Keratinocyte (primary cell): ENCODE data around the gene MRPS35. TPM values are rescaled to one million over a fixed set of nuclear protein-coding genes. Genes with fewer than 3 reads are reported as not detected.

Experiments
- DNase-seq: peaks from one replicate; pipeline ENCODE4 v3.0.0-alpha.2; 2011; ENCODE audit warnings: low read depth, missing footprints, low spot score
- FAIRE-seq: peaks from 2 replicates; lab custom pipeline; 2011; peaks lifted over from hg19 to GRCh38; lab: Jason Lieb, UNC
- H2AFZ ChIP-seq: 2 replicates; pipeline ENCODE4 v1.6.0; 2012; ENCODE audit warnings: low read length, control low read depth, inconsistent platforms; ENCODE audit not compliant: control insufficient read depth
- H3K27ac ChIP-seq: 2 replicates; pipeline ENCODE4 v1.5.1; 2011; ENCODE audit warnings: low read length; ENCODE audit not compliant: control insufficient read depth, insufficient read depth
- H3K27me3 ChIP-seq: 3 replicates; pipeline ENCODE4 v1.6.0; 2011; ENCODE audit warnings: low read length; ENCODE audit not compliant: control insufficient read depth, insufficient read depth; ENCODE audit errors: extremely low read depth
- H3K36me3 ChIP-seq, 2 experiments: 2 replicates in 1 of 2; 3 replicates in 1 of 2; pipeline ENCODE4 v1.5.1; 2011; ENCODE audit warnings: low read length in 2 of 2, mild to moderate bottlenecking in 1 of 2; ENCODE audit not compliant: control insufficient read depth in 2 of 2, insufficient read depth in 2 of 2; ENCODE audit errors: extremely low read depth in 1 of 2
- H3K4me1 ChIP-seq: 3 replicates; pipeline ENCODE4 v1.5.1; 2011; ENCODE audit warnings: low read length; ENCODE audit not compliant: control insufficient read depth, insufficient read depth; ENCODE audit errors: extremely low read depth
- H3K4me2 ChIP-seq: 3 replicates; pipeline ENCODE4 v1.6.0; 2011; ENCODE audit warnings: low read depth, low read length; ENCODE audit not compliant: control insufficient read depth, insufficient read depth; ENCODE audit errors: extremely low read depth
- H3K4me3 ChIP-seq, 3 experiments: fragments of 200-600 bp in 1 of 3; sonication (generic) in 1 of 3; 2 replicates in 2 of 3; 3 replicates in 1 of 3; pipeline ENCODE4 v1.5.1; 2011 to 2016; ENCODE audit warnings: low read length in 3 of 3, mild to moderate bottlenecking in 3 of 3, control low read depth in 2 of 3, inconsistent platforms in 1 of 3, low read depth in 1 of 3, mixed read lengths in 1 of 3, mixed run types in 1 of 3, moderate library complexity in 1 of 3; ENCODE audit not compliant: control insufficient read depth in 2 of 3, insufficient read depth in 2 of 3; ENCODE audit errors: extremely low read depth in 1 of 3
- H3K79me2 ChIP-seq: 2 replicates; pipeline ENCODE4 v1.6.0; 2012; ENCODE audit warnings: low read length; ENCODE audit not compliant: control insufficient read depth, insufficient read depth
- H3K9ac ChIP-seq: 3 replicates; pipeline ENCODE4 v1.6.0; 2011; ENCODE audit warnings: low read length; ENCODE audit not compliant: control insufficient read depth, insufficient read depth; ENCODE audit errors: extremely low read depth
- H3K9me1 ChIP-seq: 3 replicates; pipeline ENCODE4 v1.6.0; 2011; ENCODE audit warnings: low read length; ENCODE audit not compliant: control insufficient read depth, insufficient read depth; ENCODE audit errors: extremely low read depth
- H3K9me3 ChIP-seq: 2 replicates; pipeline ENCODE4 v1.5.1; 2012; ENCODE audit warnings: low read depth, low read length; ENCODE audit not compliant: control insufficient read depth
- H4K20me1 ChIP-seq: 3 replicates; pipeline ENCODE4 v1.6.0; 2011; ENCODE audit warnings: low read length; ENCODE audit not compliant: control insufficient read depth, insufficient read depth; ENCODE audit errors: extremely low read depth
- EZH2 ChIP-seq: IDR thresholded peaks from one replicate; pipeline ENCODE4 v1.6.1; 2012; ENCODE audit warnings: inconsistent platforms, mild to moderate bottlenecking, low read length, moderate library complexity
- dilution Hi-C: fragments of 300-500 bp; cut with MboI; formaldehyde crosslinking; loops from one replicate; pipeline ENCODE4 v1.7.0; 2020; ENCODE audit warnings: low sequenced_read_pairs; ENCODE audit not compliant: extremely low pct_ligation_motif_present
- polyA plus RNA-seq, 5 experiments: library from polyadenylated mRNA; depleted of rRNA in 3 of 5; stranded (reverse) in 3 of 5; stranded (forward) in 1 of 5; unstranded in 1 of 5; fragments of >200 nt; gene quantifications; 1 replicate in 1 of 5; 2 replicates in 3 of 5; 3 replicates in 1 of 5; pipeline versions ENCODE4 v1.2.1 to v1.2.3, GENCODE V29; 2011 to 2012; ENCODE audit warnings: missing spikeins in 2 of 5, low read depth in 1 of 5, low replicate concordance in 1 of 5
- TF ChIP-seq, protein P1 (sequence below), 3 experiments: IDR thresholded peaks in 1 of 3; conservative IDR thresholded peaks in 1 of 3; optimal IDR thresholded peaks in 1 of 3; 2 replicates in 2 of 3; 3 replicates in 1 of 3; pipeline versions ENCODE3 to v1.5.1; 2011; ENCODE audit warnings: low read length in 3 of 3, mild to moderate bottlenecking in 3 of 3, moderate library complexity in 2 of 3, control low read depth in 1 of 3, inconsistent platforms in 1 of 3; ENCODE audit not compliant: insufficient read depth in 2 of 3; ENCODE audit errors: extremely low read depth in 1 of 3

MRPS35 gene
- polyA plus RNA-seq, 1 donor (not counting 4 experiments of a cell fraction or from before 2014, with no cell fraction given): 60.1 TPM

DNA sequence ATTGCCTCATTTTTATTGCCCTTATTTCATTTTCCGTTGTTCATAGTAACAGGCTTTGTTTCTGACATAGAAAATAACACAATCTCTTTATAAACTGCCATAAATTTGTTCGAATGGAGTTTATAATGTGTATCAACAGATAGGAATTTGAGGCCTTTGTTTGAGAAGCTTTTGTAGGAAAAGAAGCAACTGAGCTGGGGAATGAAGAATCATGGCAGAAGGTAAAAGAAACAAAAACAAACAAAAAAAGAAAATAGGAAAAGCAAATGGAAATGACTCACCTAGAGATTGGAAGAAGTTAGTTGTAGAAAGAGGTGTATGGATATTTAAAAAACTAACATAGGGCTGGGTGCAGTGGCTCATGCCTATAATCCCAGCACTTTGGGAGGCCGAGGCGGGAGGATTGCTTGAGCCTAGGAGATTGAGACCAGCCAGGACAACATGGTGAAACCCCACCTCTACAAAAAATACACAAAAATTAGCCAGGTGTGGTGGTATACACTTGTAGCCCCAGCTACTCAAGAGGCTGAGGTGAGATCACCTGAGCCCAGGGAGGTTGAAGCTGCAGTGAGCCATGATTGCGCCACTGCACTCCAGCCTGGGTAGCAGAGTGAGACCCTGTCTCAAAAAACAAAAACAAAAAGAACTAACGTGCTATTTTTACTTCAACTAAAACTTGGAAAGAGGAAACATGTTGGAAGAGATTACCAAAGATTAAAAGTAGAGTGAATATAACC, 14.9 kb upstream of the MRPS35 start:
- Histone ChIP-seq H4K20me1 (no peaks in the 10 kb centered on the region), H3K4me3 (no peak overlapping the region), H3K4me2 (no peak overlapping the region), H2AFZ (no peak overlapping the region), H3K9me1 (no peaks in the 10 kb centered on the region), H3K36me3 (peaks cover 14 to 21% of the 10 kb centered on the region in 2 experiments), H3K27me3 (no peaks in the 10 kb centered on the region), H3K9me3 (no peaks in the 10 kb centered on the region), H3K9ac (no peak overlapping the region), H3K27ac (no peak overlapping the region), H3K79me2 (no peaks in the 10 kb centered on the region), H3K4me1 (no peaks in the 10 kb centered on the region)
- no peak for DNase-seq
- dilution Hi-C loops: no loop called here
- TF ChIP-seq, protein P1, sequence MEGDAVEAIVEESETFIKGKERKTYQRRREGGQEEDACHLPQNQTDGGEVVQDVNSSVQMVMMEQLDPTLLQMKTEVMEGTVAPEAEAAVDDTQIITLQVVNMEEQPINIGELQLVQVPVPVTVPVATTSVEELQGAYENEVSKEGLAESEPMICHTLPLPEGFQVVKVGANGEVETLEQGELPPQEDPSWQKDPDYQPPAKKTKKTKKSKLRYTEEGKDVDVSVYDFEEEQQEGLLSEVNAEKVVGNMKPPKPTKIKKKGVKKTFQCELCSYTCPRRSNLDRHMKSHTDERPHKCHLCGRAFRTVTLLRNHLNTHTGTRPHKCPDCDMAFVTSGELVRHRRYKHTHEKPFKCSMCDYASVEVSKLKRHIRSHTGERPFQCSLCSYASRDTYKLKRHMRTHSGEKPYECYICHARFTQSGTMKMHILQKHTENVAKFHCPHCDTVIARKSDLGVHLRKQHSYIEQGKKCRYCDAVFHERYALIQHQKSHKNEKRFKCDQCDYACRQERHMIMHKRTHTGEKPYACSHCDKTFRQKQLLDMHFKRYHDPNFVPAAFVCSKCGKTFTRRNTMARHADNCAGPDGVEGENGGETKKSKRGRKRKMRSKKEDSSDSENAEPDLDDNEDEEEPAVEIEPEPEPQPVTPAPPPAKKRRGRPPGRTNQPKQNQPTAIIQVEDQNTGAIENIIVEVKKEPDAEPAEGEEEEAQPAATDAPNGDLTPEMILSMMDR (optimal IDR thresholded peaks at IDR 0.05 in 1 of 3, IDR thresholded peaks at IDR 0.05 in 1 of 3, conservative IDR thresholded peaks at IDR 0.05 in 1 of 3; ENCODE audit: extremely low read depth in 1 of 3, insufficient read depth in 2 of 3, low read length in 3 of 3): no peak
- no peak for TF ChIP-seq EZH2
- FAIRE-seq: no peak

DNA sequence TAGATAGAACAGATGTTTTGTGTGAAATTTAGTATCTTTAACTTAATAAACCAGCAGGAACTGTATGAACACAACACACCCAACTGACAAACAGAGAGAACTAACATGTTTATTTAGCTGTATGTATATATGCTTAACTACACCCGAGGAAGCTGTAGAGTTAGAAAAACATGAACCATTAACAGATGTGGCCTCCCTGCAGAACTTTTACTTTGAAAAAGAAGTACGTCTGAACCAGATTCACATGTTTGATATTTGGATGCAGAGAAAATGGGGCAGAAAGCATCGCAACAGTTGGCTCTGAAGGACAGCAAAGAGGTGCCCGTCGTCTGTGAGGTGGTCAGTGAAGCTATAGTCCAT, 14.4 kb upstream of the MRPS35 start, which contains the start of gene REP15:
Gene REP15, plus strand, starts transcription at position 155 of the 360 bp plus-strand sequence. Its CDS starts 116 bp downstream, at position 271.
- no peak within 1 kb of the TSS for H3K27ac ChIP-seq
- H2AFZ ChIP-seq: no peak within 1 kb of the TSS
- peaks cover 14 to 18% of the 10 kb centered on the region in 2 experiments for H3K36me3 ChIP-seq
- H4K20me1 ChIP-seq: no peaks in the 10 kb centered on the region
- no peaks in the 10 kb centered on the region for H3K9me3 ChIP-seq
- no peaks in the 10 kb centered on the region for H3K9me1 ChIP-seq
- FAIRE-seq (no peak), DNase-seq (no peak)
- H3K9ac ChIP-seq: no peak within 1 kb of the TSS
- no peaks in the 10 kb centered on the region for H3K79me2 ChIP-seq
- H3K4me2 ChIP-seq: no peak within 1 kb of the TSS
- TF ChIP-seq, protein P1 (optimal IDR thresholded peaks at IDR 0.05 in 1 of 3, IDR thresholded peaks at IDR 0.05 in 1 of 3, conservative IDR thresholded peaks at IDR 0.05 in 1 of 3; ENCODE audit: extremely low read depth in 1 of 3, insufficient read depth in 2 of 3, low read length in 3 of 3): no peak
- no peak for TF ChIP-seq EZH2
- dilution Hi-C loops: no loop called here
- H3K4me1 ChIP-seq: no peaks in the 10 kb centered on the region
- H3K4me3 ChIP-seq: no peak within 1 kb of the TSS
- no peaks in the 10 kb centered on the region for H3K27me3 ChIP-seq
